Caco-2 (cell line): ENCODE measurements around the gene IQSEC1. TPM values are rescaled to one million over a fixed set of nuclear protein-coding genes. Genes with fewer than 3 reads are reported as not detected.

ENCODE experiments used
- BruUV-seq: library from RNA; stranded (reverse); fragments of 400-500 nt; replicated peaks from 2 replicates; lab custom pipeline; 2021; lab: Mats Ljungman, UMichigan
- CTCF ChIA-PET: fragments of 300-600 bp; sonication (Branson Sonifier 250); formaldehyde crosslinking; loops from one replicate; lab custom pipeline; 2022; ENCODE audit warnings: antibody characterized with exemption; lab: Charles Lee
- POLR2A ChIA-PET: fragments of 300-600 bp; sonication (Branson Sonifier 250); formaldehyde crosslinking; loops from one replicate; lab custom pipeline; 2022; ENCODE audit warnings: antibody characterized with exemption; lab: Charles Lee
- DNase-seq, 2 experiments: peaks; one replicate each; pipeline versions ENCODE4 v3.0.0 to v3.0.0-alpha.2; 2020 to 2022
- H3K27me3 ChIP-seq: replicated peaks from 2 replicates; pipeline ENCODE4 v1.6.0; 2011; ENCODE audit warnings: low read length; ENCODE audit not compliant: control insufficient read depth, insufficient read depth
- H3K36me3 ChIP-seq: 2 replicates; pipeline ENCODE4 v1.5.1; 2011; ENCODE audit warnings: low read length; ENCODE audit not compliant: control insufficient read depth, insufficient read depth
- H3K4me1 ChIP-seq: fragments of 250-450 bp; sonication (Bioruptor Pico); 2 replicates; pipeline ENCODE4 v1.5.1; 2020; ENCODE audit warnings: mild to moderate bottlenecking
- H3K4me3 ChIP-seq: 2 replicates; pipeline ENCODE4 v1.5.1; 2011; ENCODE audit warnings: low read depth, mild to moderate bottlenecking, control low read depth, low read length
- H3K9me3 ChIP-seq: fragments of 250-450 bp; sonication (Bioruptor Pico); 2 replicates; pipeline ENCODE4 v1.5.1; 2020; ENCODE audit warnings: mild to moderate bottlenecking, moderate library complexity
- H3K27ac Mint-ChIP-seq: one replicate; pipeline ENCODE4 v1.8.0; 2022; ENCODE audit warnings: mixed read lengths; ENCODE audit not compliant: unreplicated experiment
- H3K27me3 Mint-ChIP-seq: one replicate; pipeline ENCODE4 v1.8.0; 2022; ENCODE audit warnings: mixed read lengths; ENCODE audit not compliant: insufficient read depth, unreplicated experiment
- H3K36me3 Mint-ChIP-seq: one replicate; pipeline ENCODE4 v1.8.0; 2022; ENCODE audit warnings: mild to moderate bottlenecking, mixed read lengths; ENCODE audit not compliant: insufficient read depth, unreplicated experiment
- H3K4me1 Mint-ChIP-seq: one replicate; pipeline ENCODE4 v1.8.0; 2022; ENCODE audit warnings: low read depth, mixed read lengths; ENCODE audit not compliant: unreplicated experiment
- H3K4me3 Mint-ChIP-seq: one replicate; pipeline ENCODE4 v1.8.0; 2022; ENCODE audit warnings: mild to moderate bottlenecking, moderate library complexity, mixed read lengths; ENCODE audit not compliant: unreplicated experiment
- H3K9me3 Mint-ChIP-seq: one replicate; pipeline ENCODE4 v1.8.0; 2022; ENCODE audit warnings: mixed read lengths; ENCODE audit not compliant: unreplicated experiment
- CTCF ChIP-seq, 2 experiments: fragments of 200-600 bp in 1 of 2; IDR thresholded peaks; 1 replicate in 1 of 2; 2 replicates in 1 of 2; pipeline versions ENCODE4 v1.5.1 to v1.8.0; 2011 to 2022; ENCODE audit warnings: antibody characterized with exemption in 1 of 2, control low read depth in 1 of 2, inconsistent platforms in 1 of 2, low read depth in 1 of 2, low read length in 1 of 2, mild to moderate bottlenecking in 1 of 2, moderate library complexity in 1 of 2; ENCODE audit not compliant: insufficient read depth in 1 of 2, severe bottlenecking in 1 of 2, unreplicated experiment in 1 of 2
- intact Hi-C: fragments of 100-400 bp; cut with micrococcal nuclease; formaldehyde crosslinking; loops from one replicate; pipeline ENCODE4 v1.10.0; 2022; ENCODE audit not compliant: unreplicated experiment
- total RNA-seq: library from RNA; stranded (reverse); gene quantifications from 2 replicates; pipeline ENCODE4 v1.2.3, GENCODE V29; 2022

Gene IQSEC1
- total RNA-seq, 1 experiment from 2014 or later = 40.0 TPM

- Histone ChIP-seq H3K36me3 (no peaks in the 10 kb centered on the region; the same call in 1 of the 2 replicates), H3K4me1 (no peaks in the 10 kb centered on the region), H3K4me3 (no peak overlapping the region), H3K27me3 (no peaks in the 10 kb centered on the region), H3K9me3 (no peaks in the 10 kb centered on the region)
- H3K27me3 Mint-ChIP-seq = no peaks in the 10 kb centered on the region
- no peak overlapping the region for H3K27ac Mint-ChIP-seq
- no peak for DNase-seq
- TF ChIP-seq CTCF (IDR thresholded peaks at IDR 0.05; ENCODE audit: insufficient read depth in 1 of 2, low read depth in 1 of 2, low read length in 1 of 2, severe bottlenecking in 1 of 2, unreplicated experiment in 1 of 2) = no peak
- no peak overlapping the region for H3K4me3 Mint-ChIP-seq
- POLR2A ChIA-PET = no interaction called here
- CTCF ChIA-PET = no interaction called here
- intact Hi-C loops = no loop called here
- peaks cover 12% of the 10 kb centered on the region for H3K36me3 Mint-ChIP-seq
- no peaks in the 10 kb centered on the region for H3K9me3 Mint-ChIP-seq
- H3K4me1 Mint-ChIP-seq = no peaks in the 10 kb centered on the region
- BruUV-seq = no TSS peak
Observed at GRCh38 chr3:12906916-12907290, 166.3 kb downstream of the IQSEC1 start.

GRCh38 chr3:12906141-12906915, 166.9 kb downstream of the IQSEC1 start:
- CTCF ChIA-PET = interaction anchor here (1.4 kb wide), 1 partner anchor 78 kb away, joined by 3 read pairs; no protein-coding TSS in a partner anchor
- H3K36me3 ChIP-seq = no peaks in the 10 kb centered on the region; the same call in 1 of the 2 replicates
- H3K9me3 Mint-ChIP-seq = no peaks in the 10 kb centered on the region
- no peak overlapping the region for H3K4me3 ChIP-seq
- intact Hi-C loops = no loop called here
- DNase-seq = no peak
- H3K27me3 ChIP-seq = no peaks in the 10 kb centered on the region
- H3K9me3 ChIP-seq = no peaks in the 10 kb centered on the region
- no peaks in the 10 kb centered on the region for H3K4me1 Mint-ChIP-seq
- POLR2A ChIA-PET = no interaction called here
- peaks cover 15% of the 10 kb centered on the region for H3K36me3 Mint-ChIP-seq
- no peak for TF ChIP-seq CTCF (IDR thresholded peaks at IDR 0.05; ENCODE audit: insufficient read depth in 1 of 2, low read depth in 1 of 2, low read length in 1 of 2, severe bottlenecking in 1 of 2, unreplicated experiment in 1 of 2)
- no peaks in the 10 kb centered on the region for H3K4me1 ChIP-seq
- H3K27ac Mint-ChIP-seq = no peak overlapping the region
- H3K27me3 Mint-ChIP-seq = no peaks in the 10 kb centered on the region
- no peak overlapping the region for H3K4me3 Mint-ChIP-seq
- BruUV-seq = no TSS peak

- no peaks in the 10 kb centered on the region; the same call in 1 of the 2 replicates for H3K36me3 ChIP-seq
- peaks cover 15% of the 10 kb centered on the region for H3K36me3 Mint-ChIP-seq
- CTCF ChIA-PET = interaction anchor here (1.4 kb wide), 1 partner anchor 79 kb away, joined by 3 read pairs; no protein-coding TSS in a partner anchor
- no peak overlapping the region for H3K4me3 Mint-ChIP-seq
- POLR2A ChIA-PET = no interaction called here
- no peak overlapping the region for H3K27ac Mint-ChIP-seq
- H3K27me3 ChIP-seq = no peaks in the 10 kb centered on the region
- no peaks in the 10 kb centered on the region for H3K9me3 ChIP-seq
- BruUV-seq = no TSS peak
- H3K4me3 ChIP-seq = no peak overlapping the region
- H3K27me3 Mint-ChIP-seq = no peaks in the 10 kb centered on the region
- H3K9me3 Mint-ChIP-seq = no peaks in the 10 kb centered on the region
- TF ChIP-seq CTCF (IDR thresholded peaks at IDR 0.05; ENCODE audit: insufficient read depth in 1 of 2, low read depth in 1 of 2, low read length in 1 of 2, severe bottlenecking in 1 of 2, unreplicated experiment in 1 of 2) = no peak
- no peaks in the 10 kb centered on the region for H3K4me1 Mint-ChIP-seq
- DNase-seq = no peak
- intact Hi-C loops = no loop called here
- H3K4me1 ChIP-seq = no peaks in the 10 kb centered on the region
Observed at GRCh38 chr3:12905316-12906071, 167.7 kb downstream of the IQSEC1 start.
